Measurements from ENCODE around the gene FBXO7. TPM values are rescaled to one million over a fixed set of nuclear protein-coding genes. Genes with fewer than 3 reads are reported as not detected.

FBXO7 gene
- total RNA-seq = 65.7 and 72.1 TPM in 2 replicates

DNA sequence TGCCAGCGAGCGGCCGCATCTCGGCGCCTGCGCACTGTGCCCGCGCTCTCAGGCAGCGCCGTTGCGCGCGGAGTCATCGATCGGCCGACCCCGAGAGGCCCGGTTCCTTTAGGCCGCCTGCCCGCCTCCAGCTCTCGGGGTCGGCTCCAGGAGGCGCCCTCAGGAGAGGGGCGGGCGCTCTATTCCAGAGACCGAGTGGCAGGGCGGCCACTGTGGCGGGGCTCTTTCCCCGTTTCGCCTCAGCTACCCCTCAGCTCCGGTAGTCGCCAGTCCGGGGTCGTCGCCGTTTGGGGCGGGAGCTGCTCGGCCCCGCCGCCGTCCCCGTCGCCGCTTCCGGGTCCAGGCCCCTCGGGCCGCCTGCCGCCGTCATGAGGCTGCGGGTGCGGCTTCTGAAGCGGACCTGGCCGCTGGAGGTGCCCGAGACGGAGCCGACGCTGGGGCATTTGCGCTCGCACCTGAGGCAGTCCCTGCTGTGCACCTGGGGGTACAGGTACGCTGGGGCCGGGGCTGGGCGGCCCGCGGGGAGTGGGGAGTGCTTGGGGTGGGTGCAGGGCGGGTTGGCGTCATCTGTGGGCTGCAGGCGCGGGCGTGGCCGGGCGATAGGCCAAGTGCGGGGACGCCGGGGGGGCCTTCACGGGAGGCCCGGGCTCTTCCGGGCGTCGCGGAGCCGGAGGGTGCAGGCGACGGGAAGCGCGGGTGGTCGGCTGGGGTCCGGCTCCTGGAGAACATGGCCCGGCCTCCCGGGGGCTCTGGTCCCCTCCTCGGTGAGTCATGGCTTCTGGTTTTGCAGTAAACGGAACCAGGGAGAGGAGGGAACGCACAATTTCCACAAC is at the start of gene FBXO7:
Gene FBXO7 (plus strand): TSS at position 177 of the 833 bp plus-strand sequence. CDS start 192 bp downstream, at position 369.
- TF ChIP-seq, protein P1, sequence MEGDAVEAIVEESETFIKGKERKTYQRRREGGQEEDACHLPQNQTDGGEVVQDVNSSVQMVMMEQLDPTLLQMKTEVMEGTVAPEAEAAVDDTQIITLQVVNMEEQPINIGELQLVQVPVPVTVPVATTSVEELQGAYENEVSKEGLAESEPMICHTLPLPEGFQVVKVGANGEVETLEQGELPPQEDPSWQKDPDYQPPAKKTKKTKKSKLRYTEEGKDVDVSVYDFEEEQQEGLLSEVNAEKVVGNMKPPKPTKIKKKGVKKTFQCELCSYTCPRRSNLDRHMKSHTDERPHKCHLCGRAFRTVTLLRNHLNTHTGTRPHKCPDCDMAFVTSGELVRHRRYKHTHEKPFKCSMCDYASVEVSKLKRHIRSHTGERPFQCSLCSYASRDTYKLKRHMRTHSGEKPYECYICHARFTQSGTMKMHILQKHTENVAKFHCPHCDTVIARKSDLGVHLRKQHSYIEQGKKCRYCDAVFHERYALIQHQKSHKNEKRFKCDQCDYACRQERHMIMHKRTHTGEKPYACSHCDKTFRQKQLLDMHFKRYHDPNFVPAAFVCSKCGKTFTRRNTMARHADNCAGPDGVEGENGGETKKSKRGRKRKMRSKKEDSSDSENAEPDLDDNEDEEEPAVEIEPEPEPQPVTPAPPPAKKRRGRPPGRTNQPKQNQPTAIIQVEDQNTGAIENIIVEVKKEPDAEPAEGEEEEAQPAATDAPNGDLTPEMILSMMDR (IDR thresholded peaks at IDR 0.05; ENCODE audit: insufficient read depth, low read depth, low read length) = peak; percentile 43
- DNase-seq (ENCODE audit: low read depth) = peak; percentile 94
- peak within 1 kb of the TSS; percentile 89 for H3K4me3 ChIP-seq (ENCODE audit: low read depth, low read length)

- H3K4me3 ChIP-seq (ENCODE audit: low read depth, low read length) = no peak overlapping the region
- TF ChIP-seq, protein P1 (IDR thresholded peaks at IDR 0.05; ENCODE audit: insufficient read depth, low read depth, low read length) = no peak
- no peak for DNase-seq (ENCODE audit: low read depth)
Measured at GRCh38 chr22:32426881-32427280, 47.7 kb upstream of the FBXO7 start.

DNA sequence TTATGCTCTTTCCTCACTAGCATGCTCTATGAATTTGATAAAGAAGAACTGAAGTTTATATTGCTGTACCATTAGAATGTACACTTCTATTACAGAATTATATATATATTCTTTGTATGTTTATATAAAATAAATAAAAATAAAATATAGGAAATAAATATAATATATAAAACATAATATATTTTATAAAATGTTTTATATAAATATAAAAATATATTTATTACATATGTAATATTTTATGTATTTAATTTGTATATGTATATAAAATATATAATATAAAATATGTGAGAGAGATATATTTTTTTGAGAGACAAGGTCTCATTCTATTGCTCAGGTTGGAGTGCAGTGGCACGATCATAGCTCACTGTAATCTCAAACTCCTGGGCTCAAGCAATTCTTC is 44.3 kb upstream of the FBXO7 start:
- DNase-seq (ENCODE audit: low read depth) = no peak
- H3K4me3 ChIP-seq (ENCODE audit: low read depth, low read length) = no peak overlapping the region
- TF ChIP-seq, protein P1 (IDR thresholded peaks at IDR 0.05; ENCODE audit: insufficient read depth, low read depth, low read length) = no peak

DNA sequence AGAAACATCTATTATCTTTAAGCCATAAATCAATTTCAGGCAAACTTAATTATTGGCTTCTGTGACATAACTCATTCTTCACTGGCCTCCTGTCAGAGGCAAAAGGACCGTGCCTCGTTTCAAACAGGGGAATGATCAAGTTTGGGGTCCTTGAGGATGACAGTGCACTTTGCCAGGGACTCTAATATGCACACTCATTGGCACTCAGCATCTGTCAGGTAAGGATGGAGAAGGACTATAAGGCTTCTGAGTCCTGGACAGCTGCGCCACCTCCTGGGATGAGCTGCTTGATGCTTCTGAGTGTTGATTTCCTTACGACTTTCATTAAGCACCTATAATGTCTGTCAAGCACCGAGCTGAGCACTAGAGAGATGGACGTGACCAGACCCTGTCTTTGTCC is 30.5 kb upstream of the FBXO7 start:
- no peak overlapping the region for H3K4me3 ChIP-seq (ENCODE audit: low read depth, low read length)
- DNase-seq (ENCODE audit: low read depth) = peak; percentile 3
- TF ChIP-seq, protein P1 (IDR thresholded peaks at IDR 0.05; ENCODE audit: insufficient read depth, low read depth, low read length) = no peak

- TF ChIP-seq, protein P1 (IDR thresholded peaks at IDR 0.05; ENCODE audit: insufficient read depth, low read depth, low read length) = no peak
- DNase-seq (ENCODE audit: low read depth) = no peak
- no peak overlapping the region for H3K4me3 ChIP-seq (ENCODE audit: low read depth, low read length)
Measured at GRCh38 chr22:32446321-32446720, 28.3 kb upstream of the FBXO7 start.

GRCh38 chr22:32448980-32449379 is 25.6 kb upstream of the FBXO7 start:
- no peak for DNase-seq (ENCODE audit: low read depth)

More at GRCh38 chr22:32448980-32449379, 25.6 kb upstream of the FBXO7 start:
- TF ChIP-seq, protein P1 (IDR thresholded peaks at IDR 0.05; ENCODE audit: insufficient read depth, low read depth, low read length) = no peak
- H3K4me3 ChIP-seq (ENCODE audit: low read depth, low read length) = no peak overlapping the region
